ENCODE measurements around the gene NDUFAF5.

Gene NDUFAF5

GRCh38 chr20:13824459-13824858, 39.6 kb downstream of the NDUFAF5 start:
- no peak for DNase-seq

- DNase-seq: no peak
Measured at GRCh38 chr20:13825465-13825864, 40.6 kb downstream of the NDUFAF5 start.

GRCh38 chr20:13831476-13831875, 46.6 kb downstream of the NDUFAF5 start:
- no peak for DNase-seq

- DNase-seq: no peak
Measured at GRCh38 chr20:13838664-13839063, 53.8 kb downstream of the NDUFAF5 start.

GRCh38 chr20:13839421-13840092, 54.7 kb downstream of the NDUFAF5 start:
- DNase-seq: peak; percentile 93

GRCh38 chr20:13840093-13840465, 55.3 kb downstream of the NDUFAF5 start:
- DNase-seq: no peak

GRCh38 chr20:13841206-13841605, 56.4 kb downstream of the NDUFAF5 start:
- DNase-seq: no peak

- no peak for DNase-seq
Measured at GRCh38 chr20:13844296-13844695, 59.5 kb downstream of the NDUFAF5 start.

- no peak for DNase-seq
Measured at GRCh38 chr20:13851279-13851678, 66.5 kb downstream of the NDUFAF5 start.

- peak; percentile 44 for DNase-seq
Measured at GRCh38 chr20:13852306-13852705, 67.5 kb downstream of the NDUFAF5 start.

- no peak for DNase-seq
Measured at GRCh38 chr20:13855613-13856012, 70.8 kb downstream of the NDUFAF5 start.

- no peak for DNase-seq
Measured at GRCh38 chr20:13856354-13856753, 71.5 kb downstream of the NDUFAF5 start.

- no peak for DNase-seq
Measured at GRCh38 chr20:13857304-13857703, 72.5 kb downstream of the NDUFAF5 start.

- no peak for DNase-seq
Measured at GRCh38 chr20:13857961-13858360, 73.1 kb downstream of the NDUFAF5 start.

- no peak for DNase-seq
Measured at GRCh38 chr20:13858439-13858838, 73.6 kb downstream of the NDUFAF5 start.

GRCh38 chr20:13858871-13859270, 74.0 kb downstream of the NDUFAF5 start:
- DNase-seq: no peak

- DNase-seq: no peak
Measured at GRCh38 chr20:13862245-13862644, 77.4 kb downstream of the NDUFAF5 start.

- DNase-seq: no peak
Measured at GRCh38 chr20:13863244-13863643, 78.4 kb downstream of the NDUFAF5 start.

GRCh38 chr20:13865156-13865555, 80.3 kb downstream of the NDUFAF5 start:
- DNase-seq: peak; percentile 77

GRCh38 chr20:13865791-13866351, 81.0 kb downstream of the NDUFAF5 start:
- DNase-seq: peak; percentile 91

GRCh38 chr20:13868331-13868730, 83.5 kb downstream of the NDUFAF5 start:
- peak; percentile 89 for DNase-seq

- DNase-seq: no peak
Measured at GRCh38 chr20:13870170-13870748, 85.4 kb downstream of the NDUFAF5 start.
